HG02938 (cell line): ENCODE measurements around the gene NFAT5.
"Not testable (repeated sequence)": the region's sequence is repeated elsewhere in the genome, so short reads cannot be mapped to it uniquely, and the experiment has no call there.

Experiments used
- ATAC-seq: cut with Tn5 transposase; IDR thresholded peaks from one replicate; pipeline ENCODE4 v1.9.1; 2021; ENCODE audit warnings: mild to moderate bottlenecking, moderate library complexity; ENCODE audit not compliant: unreplicated experiment

NFAT5 gene

GRCh38 chr16:69546663-69547062 lies 19.1 kb upstream of the NFAT5 start:
- ATAC-seq: not testable (repeated sequence)

- ATAC-seq: no peak
Measured at GRCh38 chr16:69553332-69553731, 12.4 kb upstream of the NFAT5 start.

- no peak for ATAC-seq
Measured at GRCh38 chr16:69554495-69554894, 11.3 kb upstream of the NFAT5 start.

GRCh38 chr16:69555437-69555836 lies 10.3 kb upstream of the NFAT5 start:
- ATAC-seq: no peak

- ATAC-seq: no peak
Measured at GRCh38 chr16:69555867-69556266, 9.9 kb upstream of the NFAT5 start.

- ATAC-seq: no peak
Measured at GRCh38 chr16:69559164-69559563, 6.6 kb upstream of the NFAT5 start.

GRCh38 chr16:69561367-69561766 lies 4.4 kb upstream of the NFAT5 start:
- not testable (repeated sequence) for ATAC-seq

GRCh38 chr16:69561901-69562300 lies 3.9 kb upstream of the NFAT5 start:
- ATAC-seq: no peak

GRCh38 chr16:69562813-69563212 lies 3.0 kb upstream of the NFAT5 start:
- no peak for ATAC-seq

- peak; percentile 46 for ATAC-seq
Measured at GRCh38 chr16:69563605-69564580, 1.9 kb upstream of the NFAT5 start.

GRCh38 chr16:69564845-69565670 lies 708 bp upstream of the NFAT5 start:
- peak; percentile 21 for ATAC-seq

- ATAC-seq: peak; percentile 13
Measured at GRCh38 chr16:69566240-69566980, 644 bp downstream of the NFAT5 start.

- ATAC-seq: no peak
Measured at GRCh38 chr16:69566981-69567680, 1.4 kb downstream of the NFAT5 start.

- ATAC-seq: no peak
Measured at GRCh38 chr16:69568676-69569075, 2.9 kb downstream of the NFAT5 start.

- not testable (repeated sequence) for ATAC-seq
Measured at GRCh38 chr16:69578771-69579170, 13.0 kb downstream of the NFAT5 start.

GRCh38 chr16:69579783-69580481 lies 14.2 kb downstream of the NFAT5 start:
- ATAC-seq: no peak

GRCh38 chr16:69581297-69581696 lies 15.5 kb downstream of the NFAT5 start:
- ATAC-seq: no peak

- not testable (repeated sequence) for ATAC-seq
Measured at GRCh38 chr16:69584493-69584892, 18.7 kb downstream of the NFAT5 start.

GRCh38 chr16:69589434-69590269 lies 23.9 kb downstream of the NFAT5 start:
- ATAC-seq: no peak
